ENCODE results near the gene EXOSC2.

DNA sequence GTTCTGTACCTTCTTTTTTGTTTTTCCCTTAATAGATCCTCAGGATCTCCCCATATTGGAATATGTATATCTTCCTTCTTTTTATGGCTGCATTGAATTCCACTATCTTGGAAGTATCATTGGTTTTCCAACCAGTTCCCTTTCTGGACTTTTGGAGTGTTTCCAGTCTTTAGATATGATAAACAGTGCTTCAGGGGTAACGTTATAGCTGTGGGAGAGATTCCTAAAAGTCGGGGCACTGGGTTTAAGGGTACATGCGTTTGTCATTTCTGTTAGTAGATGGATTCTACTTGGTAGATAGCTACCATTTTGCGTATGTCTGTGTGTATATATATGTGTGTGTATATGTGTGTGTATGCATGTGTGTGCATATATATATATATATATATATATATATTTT, 42.0 kb downstream of the EXOSC2 start:
- TF ChIP-seq, protein P1, sequence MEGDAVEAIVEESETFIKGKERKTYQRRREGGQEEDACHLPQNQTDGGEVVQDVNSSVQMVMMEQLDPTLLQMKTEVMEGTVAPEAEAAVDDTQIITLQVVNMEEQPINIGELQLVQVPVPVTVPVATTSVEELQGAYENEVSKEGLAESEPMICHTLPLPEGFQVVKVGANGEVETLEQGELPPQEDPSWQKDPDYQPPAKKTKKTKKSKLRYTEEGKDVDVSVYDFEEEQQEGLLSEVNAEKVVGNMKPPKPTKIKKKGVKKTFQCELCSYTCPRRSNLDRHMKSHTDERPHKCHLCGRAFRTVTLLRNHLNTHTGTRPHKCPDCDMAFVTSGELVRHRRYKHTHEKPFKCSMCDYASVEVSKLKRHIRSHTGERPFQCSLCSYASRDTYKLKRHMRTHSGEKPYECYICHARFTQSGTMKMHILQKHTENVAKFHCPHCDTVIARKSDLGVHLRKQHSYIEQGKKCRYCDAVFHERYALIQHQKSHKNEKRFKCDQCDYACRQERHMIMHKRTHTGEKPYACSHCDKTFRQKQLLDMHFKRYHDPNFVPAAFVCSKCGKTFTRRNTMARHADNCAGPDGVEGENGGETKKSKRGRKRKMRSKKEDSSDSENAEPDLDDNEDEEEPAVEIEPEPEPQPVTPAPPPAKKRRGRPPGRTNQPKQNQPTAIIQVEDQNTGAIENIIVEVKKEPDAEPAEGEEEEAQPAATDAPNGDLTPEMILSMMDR (IDR thresholded peaks at IDR 0.05): no peak
- TF ChIP-seq POLR2A (IDR thresholded peaks at IDR 0.05) (no peak), POLR2AphosphoS5 (IDR thresholded peaks at IDR 0.05) (no peak), EP300 (IDR thresholded peaks at IDR 0.05) (no peak)
